ENCODE results near the gene SMPD3.

DNA sequence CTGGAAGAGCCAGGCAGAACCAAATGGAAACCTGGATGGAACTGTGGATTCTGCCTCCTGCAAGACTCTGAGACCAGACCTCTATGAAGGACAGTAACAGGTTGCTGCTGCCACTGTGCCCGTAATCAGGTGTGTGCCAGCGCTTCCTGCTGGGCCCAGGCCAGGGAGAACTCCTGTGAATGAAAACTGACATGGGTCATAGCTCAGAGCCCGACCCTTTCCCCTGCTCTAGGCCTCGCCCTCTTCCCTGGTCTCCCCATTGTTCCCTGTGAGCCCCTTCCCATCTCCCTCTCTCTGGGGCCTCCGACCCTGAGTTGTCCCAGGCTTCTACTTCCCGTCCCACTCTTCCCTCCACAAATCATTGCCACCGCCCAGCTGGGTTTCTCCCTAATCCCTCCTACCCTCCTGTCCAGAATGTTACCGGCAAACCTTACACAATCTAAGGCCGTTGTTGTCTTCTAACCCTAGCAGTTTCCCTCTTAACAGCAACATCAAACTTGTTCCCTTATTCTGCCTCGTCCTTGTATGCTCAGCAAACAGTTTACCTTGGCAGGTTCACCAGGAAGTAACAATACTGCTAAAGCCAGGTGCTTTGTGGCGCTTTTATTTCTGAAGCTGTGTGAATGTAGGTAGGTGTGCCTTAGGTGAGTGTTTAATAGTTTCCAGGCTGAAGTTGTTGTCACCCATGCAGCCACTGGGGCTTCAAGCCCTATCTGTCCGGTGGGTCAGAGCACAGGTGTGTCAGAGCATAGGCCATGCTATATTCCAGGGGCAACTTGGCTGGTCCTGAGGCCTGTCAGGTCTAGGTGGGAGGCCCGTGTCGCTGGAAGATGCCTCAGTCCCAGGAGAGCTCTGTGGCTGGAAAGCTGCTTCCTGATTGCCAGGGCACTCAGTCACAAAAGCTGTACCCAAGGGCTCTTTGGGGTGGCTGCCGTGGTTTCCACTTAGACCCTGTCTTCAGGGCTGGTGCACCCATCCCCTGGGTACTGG is 32.0 kb downstream of the SMPD3 start:
- TF ChIP-seq CTCF (IDR thresholded peaks at IDR 0.05) (no peak), POLR2A (IDR thresholded peaks at IDR 0.05) (no peak)

Measured in uterus (tissue), 2 donors.